ENCODE measurements around the gene NF2. TPM values are rescaled to one million over a fixed set of nuclear protein-coding genes. Genes with fewer than 3 reads are reported as not detected.

The NF2 gene
- total and polyA plus RNA-seq, 10 of the 15 experiments (the other 5 are each of a cell fraction or from before 2014, with no cell fraction given): 2.2 to 49.8 (median 22.5) TPM

GRCh38 chr22:29700206-29700899 lies 96.9 kb downstream of the NF2 start:
- no peak overlapping the region for H3K4me2 ChIP-seq (ENCODE audit: control insufficient read depth, insufficient read depth)
- no peak overlapping the region for H3K9ac ChIP-seq (ENCODE audit: control insufficient read depth, insufficient read depth, low read length)
- intact Hi-C loops (cut with micrococcal nuclease; ENCODE audit: unreplicated experiment) (no loop called here), in situ Hi-C loops (cut with MboI) (no loop called here)
- no peaks in the 10 kb centered on the region for H3K79me2 ChIP-seq (ENCODE audit: control insufficient read depth, insufficient read depth, low read length)
- H3K4me1 ChIP-seq (ENCODE audit: control insufficient read depth, insufficient read depth, low read length): 0 out of 2 replicates have a peak, but pooled peaks cover 3% of the 10 kb centered on the region
- ChIA-PET CTCF (interaction anchor here (1.0 kb wide), 1 partner anchor 19 kb away, joined by 4 read pairs; no protein-coding TSS in a partner anchor), SMC1A (ENCODE audit: uncharacterized antibody, unreplicated experiment) (no interaction called here), POLR2A (no interaction called here), RAD21 (ENCODE audit: unreplicated experiment) (no interaction called here)
- no peaks in the 10 kb centered on the region for H3K9me3 ChIP-seq (replicated peaks; ENCODE audit: control insufficient read depth, insufficient read depth, low read length)
- H4K20me1 ChIP-seq (ENCODE audit: control insufficient read depth, insufficient read depth): no peaks in the 10 kb centered on the region
- no TSS peak for BruUV-seq (replicated peaks)
- no peak for ATAC-seq
- DNase-seq (ENCODE audit: low read depth, low spot score): no peak
- 77% methylated on average over 17 of the region's 19 CpGs for WGBS (ENCODE audit: insufficient coverage, insufficient replicate concordance, low lambda C conversion rate, missing lambda C conversion rate)
- H3K27me3 ChIP-seq (replicated peaks in 1 of 2; ENCODE audit: control insufficient read depth in 2 of 2, insufficient read depth in 2 of 2, low read length in 1 of 2): no peaks in the 10 kb centered on the region
- H3K4me3 ChIP-seq: no peak overlapping the region
- TF ChIP-seq KLF5 (IDR thresholded peaks at IDR 0.05; ENCODE audit: partially characterized antibody) (no peak), CBFB (IDR thresholded peaks at IDR 0.05; ENCODE audit: low read depth) (no peak), NFYA (IDR thresholded peaks at IDR 0.05; ENCODE audit: borderline replicate concordance, low read depth, low read length) (no peak), ATF2 (IDR thresholded peaks at IDR 0.05; ENCODE audit: low read length) (no peak), NFXL1 (IDR thresholded peaks at IDR 0.05; ENCODE audit: borderline replicate concordance) (no peak), ZSCAN29 (IDR thresholded peaks at IDR 0.05) (no peak)
- no peak for FAIRE-seq
- H2AFZ ChIP-seq (ENCODE audit: control insufficient read depth, low read depth, low read length): no peak overlapping the region
- no peak overlapping the region for H3K27ac ChIP-seq (ENCODE audit: control insufficient read depth, insufficient read depth)
- H3K36me3 ChIP-seq (ENCODE audit: control insufficient read depth in 2 of 2, insufficient read depth in 2 of 2, low read length in 1 of 2): peaks cover 0 to 5% of the 10 kb centered on the region in 2 experiments; a peak in 2 of 4 replicates

All from GM12878 (cell line).